ENCODE data around the gene TENM4.

TENM4 gene

DNA sequence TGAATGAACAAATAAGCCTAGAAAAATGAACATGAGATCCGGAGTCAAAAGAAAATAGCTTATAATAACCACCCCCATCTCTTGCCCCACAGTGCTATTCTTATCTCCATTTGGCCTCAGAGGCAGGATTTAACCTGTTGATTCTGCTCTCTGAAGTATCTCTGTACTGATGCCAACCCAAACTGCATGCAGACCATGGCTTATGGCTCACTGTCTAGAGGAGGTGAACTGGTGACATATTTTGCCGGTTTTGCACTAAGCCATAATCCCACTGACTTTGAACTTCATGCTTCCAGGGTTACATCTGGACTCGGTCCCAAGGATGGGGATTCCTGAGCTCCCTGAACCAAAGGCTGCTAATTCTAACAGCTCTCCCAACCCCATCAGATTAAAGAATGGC lies 397.1 kb downstream of the TENM4 start:
- no peak for DNase-seq

DNA sequence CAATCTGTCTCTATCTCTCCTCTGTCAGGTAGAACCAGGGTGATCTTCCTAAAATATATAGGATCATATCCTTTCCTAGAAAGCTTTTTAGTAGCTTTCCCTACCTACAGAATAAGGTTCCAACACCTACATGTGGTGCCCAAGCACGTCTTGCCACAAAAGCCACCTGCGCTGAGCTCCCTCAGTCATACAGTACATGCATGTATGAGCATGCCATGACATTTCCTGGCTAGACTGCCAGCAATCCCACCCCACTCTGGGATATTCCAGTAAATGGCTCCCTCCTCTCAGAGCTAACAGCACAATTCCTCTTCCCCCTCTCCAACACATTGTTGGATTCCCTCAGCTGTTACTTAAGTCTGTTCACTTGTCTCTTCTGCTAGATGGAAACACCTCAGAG lies 398.0 kb downstream of the TENM4 start:
- DNase-seq, result no peak

DNA sequence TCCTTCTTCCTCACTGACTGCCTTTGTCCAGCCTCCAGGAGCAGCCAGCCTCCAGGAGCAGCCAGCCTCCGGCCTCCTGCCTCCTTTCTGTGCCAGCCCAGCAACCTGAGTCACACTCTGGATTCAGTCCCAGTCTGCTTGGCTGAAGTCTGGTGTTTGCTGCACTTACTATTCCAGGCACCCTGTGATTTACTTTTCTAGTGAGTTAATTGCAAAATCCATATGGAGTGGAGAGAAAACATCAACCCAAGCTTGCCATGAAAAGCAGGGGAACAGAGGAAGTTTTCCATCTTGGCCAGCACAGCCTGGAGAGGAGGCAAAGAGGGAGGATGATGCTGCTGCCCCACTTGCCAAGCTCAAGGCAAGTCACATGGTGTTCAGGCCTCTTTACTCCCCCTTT lies 400.5 kb downstream of the TENM4 start:
- no peak for DNase-seq

DNA sequence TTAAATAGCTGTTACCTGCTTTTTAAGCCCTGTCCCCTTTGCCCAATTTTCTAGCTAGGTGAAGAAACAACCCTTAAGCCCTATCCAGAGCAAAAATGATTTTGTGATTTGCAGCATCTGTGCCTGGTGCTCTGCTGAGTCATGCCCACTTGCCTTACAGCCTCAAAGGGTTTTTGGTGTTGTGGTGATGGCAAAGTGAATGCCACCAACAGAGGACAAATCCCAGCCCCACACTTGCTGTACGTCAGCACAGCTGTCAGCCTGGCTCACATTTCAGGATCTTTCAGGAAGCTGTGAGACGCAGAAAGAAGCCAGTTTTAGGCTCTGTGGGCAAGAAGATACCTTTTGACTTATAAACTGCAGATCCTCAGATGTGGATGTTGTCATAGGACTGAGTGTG lies 401.7 kb downstream of the TENM4 start:
- DNase-seq, result peak in 1 of 2 experiments; percentile 40

DNA sequence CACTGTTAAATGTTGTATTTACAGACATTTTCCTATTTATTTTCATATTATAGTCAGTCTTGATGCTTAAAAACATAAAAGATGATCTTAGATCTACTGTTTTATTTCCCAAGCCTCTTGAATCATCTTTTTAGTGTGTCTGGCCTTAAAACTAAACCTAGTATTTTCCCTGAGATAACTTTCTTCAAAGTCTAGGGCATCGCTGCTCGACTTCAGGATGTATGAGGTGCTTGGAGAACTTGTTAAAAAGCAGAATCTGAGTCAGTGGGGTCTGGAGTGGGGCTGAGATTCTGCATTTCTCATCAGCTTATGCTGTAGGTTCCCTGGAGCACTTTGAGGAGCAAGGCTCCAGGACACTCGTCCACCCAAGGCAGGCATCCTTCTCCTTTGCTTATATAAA lies 404.9 kb downstream of the TENM4 start:
- no peak for DNase-seq

DNA sequence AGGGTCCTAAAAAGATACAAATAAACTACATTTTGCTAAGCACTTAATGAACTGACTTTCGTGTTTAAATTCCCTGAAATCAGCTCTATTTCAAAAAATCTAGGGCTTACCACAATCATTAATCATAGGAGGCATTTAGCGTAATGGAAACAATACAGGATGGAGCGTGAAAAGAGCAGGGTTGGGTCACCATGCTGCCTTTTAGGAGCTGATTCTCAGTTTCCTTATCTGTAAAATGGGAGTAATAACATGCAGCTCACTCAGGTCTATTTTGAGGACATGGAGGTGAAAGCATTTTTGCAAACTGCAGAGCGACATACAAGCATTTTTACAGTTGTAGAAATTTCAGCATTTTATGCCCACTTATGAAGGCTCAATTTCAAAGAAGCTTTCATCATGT lies 407.0 kb downstream of the TENM4 start:
- no peak for DNase-seq

DNA sequence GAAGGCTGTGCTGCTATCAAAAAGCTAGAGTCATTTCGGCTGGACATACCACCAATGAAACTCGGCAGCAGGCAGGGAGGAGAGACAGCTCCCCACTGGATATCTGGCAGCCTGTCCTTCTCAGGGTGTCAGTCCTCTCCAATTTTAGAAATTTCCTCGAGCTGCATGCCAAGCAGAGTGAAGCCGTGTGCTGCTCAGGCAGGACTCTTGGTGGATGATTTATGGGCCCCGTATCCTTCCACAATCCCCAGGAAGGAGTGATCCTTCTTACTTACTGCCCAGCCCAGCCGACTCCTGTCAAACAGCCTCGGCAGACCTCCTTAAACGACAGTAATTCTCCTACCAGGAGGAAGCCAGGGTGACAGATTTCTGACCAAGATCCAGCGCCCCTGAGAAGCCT lies 410.4 kb downstream of the TENM4 start:
- no peak for DNase-seq

DNA sequence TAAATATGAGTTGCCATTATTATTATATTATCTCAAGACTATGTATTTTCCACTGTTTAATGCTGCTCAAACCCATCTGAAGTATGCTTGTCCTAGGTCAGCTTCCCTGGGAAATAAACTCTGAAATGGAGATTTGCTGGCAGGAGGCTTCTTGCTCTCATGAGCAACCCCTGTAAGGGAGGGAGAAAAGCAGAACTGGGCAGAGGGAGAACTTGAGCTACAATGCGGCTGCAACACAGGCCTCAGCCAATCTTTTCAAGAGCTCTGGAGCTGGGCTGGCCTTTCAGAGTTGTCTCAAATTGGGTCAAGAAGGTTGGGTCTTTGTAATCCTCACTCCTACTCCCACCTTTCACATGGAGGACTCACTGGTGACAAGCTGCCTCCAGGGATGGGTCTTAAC lies 412.6 kb downstream of the TENM4 start:
- DNase-seq, result no peak

DNA sequence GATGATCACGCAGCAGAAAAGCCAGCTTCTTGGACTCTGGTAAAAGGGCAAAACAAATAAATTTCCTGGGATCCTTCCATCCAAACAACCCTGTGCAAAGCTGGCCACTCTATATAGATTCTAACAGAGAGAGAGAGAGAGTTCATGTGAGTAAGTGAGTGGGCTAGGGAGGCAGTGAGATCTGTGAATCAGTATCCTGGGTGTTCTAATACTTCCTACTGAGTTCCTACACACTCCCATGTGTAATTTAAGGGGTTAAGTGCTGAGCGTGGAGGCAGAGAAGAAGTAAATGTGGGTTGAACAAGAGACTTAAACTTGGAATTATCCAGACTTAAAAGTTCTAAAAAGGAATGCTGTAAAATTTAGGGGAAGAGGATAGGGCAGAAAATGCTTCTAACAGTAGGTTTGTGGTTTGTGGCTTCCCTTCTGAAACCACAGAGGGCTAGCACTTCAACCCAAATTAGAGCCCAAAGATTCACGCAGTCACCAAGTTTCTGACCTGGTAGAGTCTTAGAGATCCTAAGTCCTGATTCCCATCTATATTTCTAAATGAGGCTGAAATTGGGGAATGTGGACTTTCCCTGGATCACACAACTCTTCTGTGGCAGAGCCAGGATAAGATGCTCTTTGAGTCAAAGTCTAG lies 413.9 kb downstream of the TENM4 start:
- no peak for DNase-seq

DNA sequence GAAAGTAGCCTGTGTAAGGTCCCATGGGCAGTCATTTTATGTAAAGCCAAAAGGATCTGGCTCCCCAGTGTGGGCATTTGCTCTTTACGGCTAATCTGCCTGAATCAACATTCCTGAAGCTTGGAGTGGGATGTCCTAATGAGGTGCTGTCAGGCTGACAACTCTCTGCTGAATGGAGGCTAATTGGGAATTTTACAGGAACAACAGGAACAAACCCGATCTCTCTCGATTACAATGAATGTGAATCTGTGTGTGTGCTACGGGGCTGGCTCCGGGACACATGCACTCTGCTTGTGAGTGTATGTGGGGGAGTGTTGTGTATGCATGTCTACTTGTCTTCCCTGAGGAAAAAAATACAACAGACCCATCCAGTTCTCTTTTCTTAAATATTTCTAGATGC lies 415.2 kb downstream of the TENM4 start:
- DNase-seq, result no peak

DNA sequence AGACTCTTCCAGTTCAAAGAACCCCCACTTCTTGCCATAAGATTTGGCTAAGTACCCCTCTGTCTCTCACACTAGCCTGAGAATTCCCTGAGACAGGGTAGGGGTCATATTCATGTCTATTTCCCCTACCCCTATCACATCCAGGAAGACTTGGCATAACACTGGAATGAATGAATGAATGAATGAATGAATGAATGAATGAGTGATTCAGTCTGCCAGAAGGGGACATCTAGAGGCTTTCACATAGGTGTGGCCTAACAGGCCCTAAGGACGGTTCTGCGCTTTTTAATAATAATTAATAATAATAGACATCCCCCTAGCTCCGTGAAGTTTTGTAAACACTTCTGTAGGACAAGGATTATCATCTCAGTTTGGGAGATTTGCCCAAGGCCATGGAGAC lies 415.7 kb downstream of the TENM4 start:
- no peak for DNase-seq

DNA sequence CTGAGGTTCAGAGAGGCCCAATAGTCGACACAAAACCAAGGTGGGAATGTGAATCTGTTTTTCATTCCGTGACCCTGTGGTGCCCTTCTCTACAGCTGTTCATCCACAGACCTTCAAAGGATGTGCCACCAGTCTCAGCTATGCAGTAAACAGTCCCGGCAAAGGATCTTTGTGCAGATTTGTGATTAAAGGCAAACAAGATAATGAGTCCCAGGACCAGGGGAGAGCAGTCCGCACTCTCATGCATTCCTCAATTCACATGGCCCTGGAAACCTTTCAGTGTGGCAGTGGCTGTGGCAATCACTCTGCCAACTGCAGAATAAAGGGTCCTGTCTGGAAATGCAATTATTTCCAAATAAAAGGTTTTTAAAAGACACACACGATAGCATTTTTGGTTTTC lies 418.6 kb downstream of the TENM4 start:
- no peak for DNase-seq

DNA sequence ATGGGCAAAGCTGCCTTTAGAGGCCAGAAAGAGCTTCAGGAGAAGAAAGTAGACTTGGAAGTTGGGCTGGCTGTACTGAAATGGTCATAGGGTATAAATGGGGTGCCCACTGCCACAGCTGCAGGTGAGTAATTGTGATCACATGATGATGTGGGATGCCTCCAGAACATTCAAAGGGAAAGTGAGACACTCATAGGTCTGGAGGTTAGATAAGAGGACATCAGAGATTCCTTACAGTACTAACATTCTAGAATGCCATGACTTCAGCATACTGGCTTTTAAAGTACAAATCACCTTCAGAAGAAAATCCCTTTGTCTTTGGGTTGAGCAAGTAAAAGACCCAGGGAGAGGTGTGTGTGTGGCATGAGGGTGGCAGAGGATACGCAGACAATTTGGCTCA lies 419.2 kb downstream of the TENM4 start:
- no peak for DNase-seq

DNA sequence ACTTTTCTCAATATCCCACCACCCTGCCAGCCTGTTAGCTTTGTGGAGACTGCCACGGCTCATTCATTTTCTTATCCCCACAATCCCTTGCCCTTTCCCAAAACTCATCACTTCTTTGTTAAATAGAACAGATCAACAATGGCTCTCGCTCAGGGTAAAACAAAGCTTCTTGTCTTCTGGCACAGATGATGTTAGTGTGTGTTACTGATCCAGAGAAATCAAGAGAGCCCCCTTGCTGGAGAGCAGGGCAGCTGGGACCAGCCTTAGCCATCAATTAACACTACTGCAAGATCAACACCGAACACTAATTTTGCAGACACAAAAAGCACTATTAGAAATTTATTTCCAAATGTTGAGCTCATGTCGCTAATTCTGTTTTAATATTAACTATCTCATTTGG lies 420.9 kb downstream of the TENM4 start:
- DNase-seq, result no peak

DNA sequence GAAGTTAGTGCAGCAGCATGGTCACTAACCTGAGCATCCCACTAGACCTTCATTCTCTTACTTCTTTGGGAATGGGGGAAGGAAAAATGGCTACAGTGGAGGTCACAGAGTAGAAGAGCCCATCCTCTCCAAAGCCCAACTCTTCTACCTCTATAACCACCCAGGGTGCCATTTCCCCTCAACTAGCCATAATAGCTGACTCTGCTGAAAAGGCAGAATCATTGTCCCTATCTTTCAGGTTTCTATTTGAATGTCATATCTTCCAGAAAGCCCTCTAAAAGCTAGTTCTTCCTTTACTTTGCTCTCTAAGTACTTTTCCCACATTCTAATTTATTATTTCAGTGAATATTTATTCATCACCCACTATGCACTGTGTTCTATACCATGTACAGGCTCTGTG lies 421.6 kb downstream of the TENM4 start:
- no peak for DNase-seq

DNA sequence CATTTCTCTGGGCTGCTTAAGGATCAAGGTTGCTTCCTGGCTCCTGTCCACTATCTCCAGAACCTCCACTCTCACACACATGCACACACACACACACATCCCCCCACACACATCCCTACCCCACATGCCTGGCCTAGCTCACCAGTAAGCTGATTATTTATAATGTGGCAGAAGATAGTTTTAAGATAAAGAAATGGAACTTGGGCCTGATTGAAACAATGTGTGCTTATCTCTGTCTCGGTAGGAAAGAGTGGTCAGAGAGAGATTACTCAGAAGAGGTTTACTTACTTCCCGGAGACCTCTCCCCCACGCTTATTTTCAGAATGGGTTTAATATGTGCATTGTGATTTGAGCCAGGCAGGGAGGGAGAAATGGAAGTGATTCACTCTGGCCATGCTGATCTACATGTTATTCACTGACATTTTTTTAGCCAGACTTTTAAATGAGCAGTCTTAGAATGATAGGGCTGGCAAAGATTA lies 422.4 kb downstream of the TENM4 start:
- DNase-seq, result no peak

DNA sequence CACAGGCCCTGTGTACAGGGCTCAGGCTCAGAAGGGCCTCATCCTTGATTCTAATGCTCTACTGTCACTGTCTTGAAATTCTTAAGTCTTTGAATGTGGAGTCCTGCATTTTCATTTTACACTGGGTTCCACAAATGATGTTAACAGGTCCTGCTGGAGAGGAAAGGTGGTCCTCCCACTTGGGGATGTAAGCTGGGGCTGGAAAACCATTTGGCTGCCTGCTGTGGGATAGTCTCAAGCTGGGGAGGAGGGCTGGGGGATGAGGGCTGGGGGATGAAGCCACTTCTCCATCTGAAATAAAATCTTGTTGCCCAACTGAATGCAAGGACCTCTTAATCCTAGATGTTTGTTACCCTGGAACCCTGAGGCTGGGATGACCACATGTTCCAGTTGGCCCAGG lies 423.0 kb downstream of the TENM4 start:
- no peak for DNase-seq

DNA sequence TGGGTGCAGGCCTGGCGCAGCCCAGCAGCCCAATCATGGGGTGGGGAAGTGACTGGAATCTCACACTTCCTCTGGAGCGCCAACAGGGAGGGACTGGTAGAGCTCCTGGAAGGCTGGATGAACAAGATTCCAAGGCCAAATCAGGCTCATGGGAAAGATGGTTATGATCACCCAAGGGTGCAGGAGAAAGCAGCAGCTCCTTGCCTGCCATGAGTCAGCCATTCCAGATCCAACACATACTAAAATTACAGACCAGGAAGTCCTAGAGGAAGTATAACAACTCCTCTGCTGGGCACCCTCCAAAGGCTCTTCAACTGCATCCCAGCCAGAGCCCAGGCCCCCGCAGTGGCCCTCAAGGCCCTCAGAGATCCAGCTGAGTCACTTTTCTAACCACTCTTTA lies 427.3 kb downstream of the TENM4 start:
- no peak for DNase-seq

DNA sequence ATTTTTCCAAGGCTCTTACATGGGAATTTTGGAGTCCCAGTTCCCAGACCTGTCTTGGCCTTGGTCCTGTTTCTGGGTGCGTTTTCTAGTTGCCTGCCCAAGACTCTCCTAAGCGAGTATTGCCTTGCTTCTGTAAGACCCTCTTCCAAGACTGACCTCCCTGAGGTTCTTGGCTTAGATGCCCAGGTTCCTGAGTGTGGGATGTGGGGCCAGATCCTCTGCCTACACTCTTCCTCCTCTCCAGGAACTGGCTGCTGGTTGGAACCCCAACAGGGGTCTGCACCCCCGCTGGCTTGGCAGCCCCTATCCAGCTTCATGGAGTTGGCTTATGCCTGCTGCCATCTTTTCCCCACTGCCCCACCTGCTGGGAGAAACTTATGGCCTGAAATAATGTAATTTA lies 429.5 kb downstream of the TENM4 start:
- DNase-seq, result no peak

DNA sequence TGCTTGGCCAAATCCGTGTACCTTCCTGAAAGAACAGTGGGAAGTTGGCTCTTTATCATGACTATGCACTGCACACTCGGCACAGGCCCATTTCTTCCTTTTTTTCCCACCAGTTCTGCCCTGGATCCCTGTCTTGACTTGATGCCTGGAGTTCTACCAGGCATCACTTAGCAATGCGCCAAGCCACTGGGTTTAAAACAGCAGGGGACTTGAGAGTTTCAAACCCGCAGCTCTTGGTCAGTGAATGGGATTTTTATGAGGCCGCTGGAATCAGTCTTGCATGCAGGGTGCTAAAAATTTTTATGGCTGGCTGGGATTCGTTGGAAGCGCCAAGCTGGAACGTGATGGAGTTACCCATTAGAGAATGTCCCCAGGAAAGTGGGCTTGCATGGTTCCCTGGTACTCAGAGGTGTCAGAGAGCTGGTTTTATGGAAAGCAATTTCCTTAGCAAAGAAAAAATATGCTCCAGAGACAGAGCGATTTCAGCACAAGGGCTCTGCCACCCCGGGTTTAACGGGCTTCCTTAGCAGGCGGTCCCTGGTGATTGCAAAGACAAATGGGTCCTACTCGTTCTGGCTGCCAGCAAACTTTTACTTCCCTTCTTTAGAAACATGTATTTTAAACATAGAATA lies 432.9 kb downstream of the TENM4 start:
- DNase-seq, result no peak

DNA sequence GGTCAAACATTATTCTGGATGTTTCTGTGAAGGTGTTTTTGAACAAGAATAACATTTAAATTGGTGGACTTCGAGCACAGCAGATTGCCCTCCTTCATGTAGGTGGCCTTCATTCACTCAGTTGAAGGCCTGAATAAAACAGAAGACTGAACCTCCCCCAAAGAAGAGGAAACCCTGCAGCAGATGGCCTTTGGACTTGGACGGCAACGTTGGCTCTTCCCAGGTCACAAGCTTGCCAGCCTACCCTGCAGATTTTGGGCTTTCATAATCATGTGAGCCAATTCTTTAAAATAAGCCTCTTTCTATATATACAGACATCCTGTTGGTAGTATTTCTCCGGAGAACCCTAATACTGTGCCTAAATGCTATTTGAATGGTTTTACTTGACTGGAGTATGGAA lies 434.0 kb downstream of the TENM4 start:
- DNase-seq, result no peak

DNA sequence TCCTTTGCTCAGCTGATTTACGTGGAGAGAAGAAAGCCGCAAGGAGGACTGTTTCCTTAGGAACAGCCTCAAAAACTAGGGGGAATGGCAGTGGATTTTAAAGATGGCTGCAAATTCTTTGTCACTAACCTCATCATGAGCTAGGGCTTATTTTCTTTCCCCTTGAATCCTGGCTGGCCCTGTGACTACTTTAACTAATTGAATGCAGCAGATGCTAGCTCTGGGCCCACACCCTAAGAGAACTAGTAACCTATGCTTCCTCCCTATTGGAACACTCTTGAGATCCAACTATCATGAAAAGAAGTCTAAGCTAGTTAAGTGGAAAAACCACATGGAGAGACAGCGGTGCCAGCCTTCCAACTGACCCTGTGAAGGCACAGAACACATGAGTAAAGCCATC lies 444.8 kb downstream of the TENM4 start:
- DNase-seq, result no peak

DNA sequence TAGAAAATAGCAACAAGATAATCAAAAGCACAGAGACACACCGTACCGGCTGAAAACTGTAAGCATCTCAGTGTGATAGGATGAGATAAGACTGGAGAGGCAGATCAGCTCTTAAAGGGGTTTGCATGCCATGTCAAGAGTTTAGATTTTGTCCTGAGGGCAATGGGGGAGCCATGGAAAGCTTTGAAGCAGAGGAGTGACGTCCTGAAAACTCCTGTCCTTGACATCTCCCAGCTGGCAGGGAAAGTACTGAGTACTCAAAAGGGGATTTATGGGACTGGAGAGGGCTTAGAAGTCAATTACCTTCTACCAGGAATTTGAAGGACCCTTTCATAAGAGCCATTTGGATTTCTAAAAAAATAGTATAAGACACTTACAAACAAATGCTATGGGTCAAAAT lies 445.7 kb downstream of the TENM4 start:
- DNase-seq, result no peak

DNA sequence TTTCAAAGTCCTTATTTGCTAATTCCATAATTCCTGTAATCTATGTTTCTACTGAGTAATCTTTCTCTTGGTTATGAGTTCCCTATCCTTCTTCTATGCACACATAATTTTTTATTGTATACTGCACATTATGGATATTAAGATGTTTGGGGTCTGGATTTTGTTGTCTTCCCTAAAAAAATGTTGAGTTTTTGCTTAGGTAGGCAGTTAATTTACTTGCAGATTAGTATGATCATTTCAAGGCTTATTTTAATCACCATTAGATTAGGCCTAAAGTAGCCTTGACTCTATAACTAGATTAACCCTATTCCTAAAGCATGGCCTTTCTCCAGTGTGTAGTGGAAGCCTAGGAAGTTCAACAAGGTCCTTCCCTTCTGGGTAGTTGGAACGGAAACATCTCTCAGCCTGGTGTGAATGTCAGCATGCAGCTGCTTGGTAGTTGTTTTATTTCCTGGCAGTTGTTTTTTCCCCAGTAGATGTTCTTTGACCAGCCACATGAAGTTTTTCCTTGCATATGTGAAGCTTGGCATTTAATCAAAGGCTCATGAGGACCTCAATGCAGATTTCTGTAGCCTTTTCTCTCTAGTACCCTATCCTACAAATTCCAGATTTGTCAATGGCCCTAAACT lies 446.9 kb downstream of the TENM4 start:
- DNase-seq, result no peak

DNA sequence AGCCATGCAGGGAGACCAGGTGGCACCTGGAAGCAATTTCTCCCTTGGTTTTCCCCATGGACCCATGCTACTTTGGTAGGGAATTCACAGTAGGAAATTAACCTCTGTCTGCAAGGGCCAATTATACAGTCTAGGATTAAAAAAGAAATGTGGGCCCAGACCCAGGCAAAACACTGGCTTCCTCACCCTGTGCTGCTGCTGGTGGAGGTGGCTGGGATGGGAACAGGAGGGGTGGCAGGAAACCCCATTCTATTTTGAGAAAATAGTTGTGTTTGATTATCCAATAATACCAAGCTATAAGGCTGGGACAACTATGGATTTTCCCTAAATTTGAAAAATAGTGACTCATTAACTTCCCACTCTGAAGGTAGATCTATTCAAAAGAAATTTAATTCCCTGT lies 449.1 kb downstream of the TENM4 start:
- no peak for DNase-seq
